ES-I3 (cell line): ENCODE data around the gene SSNA1.

Source experiments
- H3K36me3 ChIP-seq: 2 replicates; pipeline ENCODE4 v1.6.1; 2013; ENCODE audit warnings: mild to moderate bottlenecking, low read length, control low read depth, moderate library complexity; ENCODE audit not compliant: insufficient read depth
- H3K4me1 ChIP-seq: 2 replicates; pipeline ENCODE4 v1.6.1; 2013; ENCODE audit warnings: mild to moderate bottlenecking, control low read depth, low read length; ENCODE audit not compliant: insufficient read depth
- H3K9ac ChIP-seq: 2 replicates; pipeline ENCODE4 v1.6.1; 2013; ENCODE audit warnings: low read depth, mild to moderate bottlenecking, low read length, moderate library complexity
- H3K9me3 ChIP-seq: 2 replicates; pipeline ENCODE4 v1.6.1; 2013; ENCODE audit warnings: mild to moderate bottlenecking, low read length, moderate library complexity; ENCODE audit not compliant: control insufficient read depth, insufficient read depth

The SSNA1 gene

DNA sequence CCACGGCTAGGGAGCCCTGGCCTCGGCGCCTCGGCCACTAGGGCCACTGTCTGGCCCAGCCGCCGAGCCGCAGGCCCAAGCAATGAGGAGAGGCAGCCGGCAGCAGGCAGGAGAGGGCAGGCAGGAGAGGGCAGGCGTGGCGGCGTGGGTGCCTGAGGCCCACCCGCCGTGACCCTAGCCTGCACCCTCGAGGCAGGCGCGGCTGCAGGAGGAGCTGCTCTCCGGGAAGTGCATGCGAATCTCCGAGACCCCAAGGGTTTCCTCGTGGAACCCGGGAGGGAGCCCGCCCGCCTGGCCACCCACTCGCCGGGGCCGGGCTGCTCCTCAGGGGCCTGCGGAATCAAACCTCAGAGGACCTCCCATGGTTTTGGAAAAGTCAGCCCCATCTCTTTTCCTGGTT is 40.2 kb upstream of the SSNA1 start:
- no peaks in the 10 kb centered on the region for H3K36me3 ChIP-seq
- no peaks in the 10 kb centered on the region for H3K9me3 ChIP-seq
- peaks cover 5% of the 10 kb centered on the region; the same call in 1 of the 2 replicates for H3K4me1 ChIP-seq
- no peak overlapping the region for H3K9ac ChIP-seq

DNA sequence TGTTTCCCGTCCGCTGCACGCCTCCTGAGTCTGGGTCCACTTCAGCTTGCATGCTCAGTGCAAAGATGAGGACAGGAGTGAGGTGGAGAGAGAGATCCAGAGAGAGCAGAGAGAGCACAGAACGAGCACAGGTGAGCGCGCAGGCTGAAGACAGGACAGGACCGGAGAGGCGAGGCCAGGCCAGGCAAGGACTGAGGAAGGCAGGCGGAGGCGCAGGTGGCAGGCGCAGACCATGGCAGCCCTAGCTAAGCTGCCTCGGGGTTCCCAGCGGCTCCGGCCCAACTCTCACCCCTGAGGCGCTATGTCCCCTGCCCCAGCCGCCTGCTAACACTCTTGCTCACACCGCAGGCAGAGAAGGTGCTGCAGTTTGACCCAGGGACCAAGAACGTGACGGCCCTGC is 39.8 kb upstream of the SSNA1 start:
- Histone ChIP-seq H3K36me3 (no peaks in the 10 kb centered on the region), H3K9ac (no peak overlapping the region), H3K9me3 (no peaks in the 10 kb centered on the region), H3K4me1 (peaks cover 5% of the 10 kb centered on the region; the same call in 1 of the 2 replicates)

DNA sequence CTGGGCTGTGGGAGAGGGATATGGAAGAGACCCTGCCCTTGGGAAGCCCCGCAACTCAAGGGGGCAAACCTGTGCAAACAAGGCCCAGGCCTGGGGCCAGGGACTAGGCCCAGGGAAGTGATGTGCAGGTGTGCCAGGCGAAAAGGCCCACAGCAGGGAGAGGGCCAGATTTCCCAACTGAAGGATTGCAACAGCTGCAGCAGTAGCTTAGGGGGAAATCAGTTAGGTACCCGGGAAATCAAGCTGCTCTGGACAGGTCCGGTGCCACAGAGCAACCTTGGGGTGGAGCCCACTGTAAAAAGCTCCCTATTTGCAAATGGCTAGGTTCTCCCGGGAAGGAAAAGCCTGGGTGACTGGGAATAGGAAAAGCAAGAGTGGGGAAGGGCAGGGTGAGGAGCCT is 39.1 kb upstream of the SSNA1 start:
- Histone ChIP-seq H3K9me3 (no peaks in the 10 kb centered on the region), H3K4me1 (peaks cover 5% of the 10 kb centered on the region; the same call in 1 of the 2 replicates), H3K36me3 (no peaks in the 10 kb centered on the region), H3K9ac (no peak overlapping the region)

DNA sequence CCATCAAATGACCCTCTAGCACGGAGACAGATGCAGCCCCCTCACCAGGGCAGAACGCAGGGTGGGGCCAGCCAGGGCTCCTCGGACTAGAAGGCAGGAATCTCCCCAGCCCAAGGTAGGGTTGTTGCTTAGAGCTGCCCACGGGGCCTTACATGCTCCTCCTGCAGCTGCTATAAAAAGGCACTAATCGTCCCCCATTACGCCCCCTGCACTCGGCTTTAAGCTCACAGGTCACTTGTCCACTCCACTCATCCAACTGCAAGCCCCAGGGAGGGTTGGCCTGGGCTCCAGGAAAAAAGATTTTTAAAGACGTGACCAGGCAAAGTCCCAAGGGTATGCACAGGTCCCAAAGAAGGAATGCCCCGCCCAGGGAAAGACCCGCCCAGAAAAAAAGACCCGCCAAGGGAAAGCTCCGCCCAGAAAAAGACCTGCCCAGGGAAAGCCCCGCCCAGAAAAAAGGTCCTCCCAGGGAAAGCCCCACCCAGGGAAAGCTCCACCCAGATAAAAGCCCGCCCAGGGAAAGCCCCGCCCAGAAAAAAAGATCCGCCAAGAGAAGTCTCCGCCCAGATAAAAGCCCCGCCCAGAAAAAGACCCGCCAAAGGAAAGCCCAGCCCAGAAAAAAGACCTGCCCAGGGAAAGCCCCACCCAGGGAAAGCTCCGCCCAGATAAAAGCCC is 38.4 kb upstream of the SSNA1 start:
- peak overlapping the region; percentile 38; the same call in 1 of the 2 replicates for H3K9ac ChIP-seq
- peaks cover 5% of the 10 kb centered on the region; the same call in 1 of the 2 replicates for H3K4me1 ChIP-seq
- no peaks in the 10 kb centered on the region for H3K9me3 ChIP-seq
- no peaks in the 10 kb centered on the region for H3K36me3 ChIP-seq

DNA sequence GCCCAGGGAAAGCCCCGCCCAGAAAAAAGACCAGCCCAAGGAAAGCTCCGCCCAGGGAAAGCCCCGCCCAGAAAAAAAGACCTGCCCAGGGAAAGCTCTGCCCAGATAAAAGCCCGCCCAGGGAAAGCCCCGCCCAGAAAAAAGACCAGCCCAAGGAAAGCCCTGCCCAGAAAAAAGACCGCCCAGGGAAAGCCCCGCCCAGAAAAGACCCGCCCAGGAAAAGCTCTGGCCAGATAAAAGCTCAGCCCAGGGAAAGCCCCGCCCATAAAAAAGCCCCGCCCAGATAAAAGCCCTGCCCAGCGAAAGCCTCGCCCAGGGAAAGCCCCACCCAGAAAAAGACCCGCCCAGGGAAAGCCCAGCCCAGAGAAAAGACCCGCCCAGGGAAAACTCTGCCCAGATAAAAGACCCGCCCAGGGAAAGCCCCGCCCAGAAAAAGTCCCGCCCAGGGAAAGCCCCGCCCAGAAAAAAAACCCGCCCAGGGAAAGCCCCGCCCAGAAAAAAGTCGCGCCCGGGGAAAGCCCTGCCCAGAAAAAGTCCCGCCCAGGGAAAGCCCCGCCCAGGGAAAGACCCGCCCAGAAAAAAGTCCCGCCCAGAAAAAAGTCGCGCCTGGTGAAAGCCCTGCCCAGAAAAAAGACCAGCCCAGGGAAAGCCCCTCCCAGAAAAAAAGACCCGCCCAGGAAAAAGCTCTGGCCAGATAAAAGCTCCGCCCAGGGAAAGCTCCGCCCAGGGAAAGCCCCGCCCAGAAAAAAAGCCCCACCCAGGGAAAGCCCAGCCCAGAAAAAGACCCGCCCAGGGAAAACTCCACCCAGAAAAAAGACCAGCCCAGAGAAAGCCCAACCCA is 37.6 kb upstream of the SSNA1 start:
- Histone ChIP-seq H3K36me3 (no peaks in the 10 kb centered on the region), H3K4me1 (peaks cover 5% of the 10 kb centered on the region; the same call in 1 of the 2 replicates), H3K9me3 (no peaks in the 10 kb centered on the region), H3K9ac (no peak overlapping the region)

DNA sequence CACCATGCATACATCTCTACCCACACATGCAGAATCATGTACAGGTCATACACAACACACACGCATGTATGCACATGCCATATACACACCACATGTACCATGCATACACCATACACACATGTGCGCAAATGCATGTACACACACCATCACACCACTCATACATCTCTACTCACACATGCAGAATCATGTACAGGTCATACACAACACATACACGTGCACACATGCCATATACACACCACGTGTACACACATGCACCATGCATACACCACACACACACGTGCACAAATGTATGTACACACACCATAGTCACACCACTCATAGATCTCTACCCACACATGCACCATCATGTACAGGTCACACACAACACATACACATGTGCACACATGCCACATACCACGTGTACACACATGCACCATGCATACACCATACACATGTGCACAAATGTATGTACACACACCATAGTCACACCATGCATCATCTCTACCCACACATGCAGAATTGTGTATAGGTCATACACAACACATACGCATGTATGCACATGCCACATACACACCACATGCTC is 35.6 kb upstream of the SSNA1 start:
- peaks cover 5% of the 10 kb centered on the region; the same call in 1 of the 2 replicates for H3K4me1 ChIP-seq
- H3K36me3 ChIP-seq = no peaks in the 10 kb centered on the region
- no peaks in the 10 kb centered on the region for H3K9me3 ChIP-seq
- no peak overlapping the region for H3K9ac ChIP-seq

DNA sequence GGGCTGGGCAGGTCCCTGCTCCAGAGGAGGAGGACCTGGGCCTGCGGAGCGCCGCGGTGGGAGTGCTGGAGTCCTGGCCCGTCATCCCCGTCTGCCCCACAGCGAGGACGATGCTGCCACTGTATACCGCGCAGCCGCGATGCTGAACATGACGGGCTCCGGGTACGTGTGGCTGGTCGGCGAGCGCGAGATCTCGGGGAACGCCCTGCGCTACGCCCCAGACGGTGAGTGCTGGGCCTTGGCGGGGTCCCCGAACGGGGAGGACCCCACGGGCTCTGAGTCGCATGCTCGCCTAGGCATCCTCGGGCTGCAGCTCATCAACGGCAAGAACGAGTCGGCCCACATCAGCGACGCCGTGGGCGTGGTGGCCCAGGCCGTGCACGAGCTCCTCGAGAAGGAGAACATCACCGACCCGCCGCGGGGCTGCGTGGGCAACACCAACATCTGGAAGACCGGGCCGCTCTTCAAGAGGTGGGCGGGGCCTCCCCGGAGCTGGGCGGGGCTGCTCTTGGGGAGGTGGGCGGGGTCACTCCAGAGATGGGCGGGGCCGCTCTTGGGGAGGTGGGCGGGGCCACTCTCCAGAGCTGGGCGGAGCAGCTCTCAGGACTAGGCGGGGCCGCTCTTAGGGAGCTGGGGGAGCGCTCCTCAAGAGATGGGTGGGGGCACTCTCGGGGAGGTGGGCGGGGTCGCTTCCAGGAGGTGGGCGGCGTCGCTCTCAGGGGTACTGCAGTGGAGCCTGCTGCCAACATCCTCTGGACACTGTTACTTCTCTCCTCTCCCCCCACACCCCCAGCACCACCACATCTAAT is 31.7 kb upstream of the SSNA1 start:
- Histone ChIP-seq H3K9me3 (no peaks in the 10 kb centered on the region), H3K4me1 (no peaks in the 10 kb centered on the region), H3K9ac (peak overlapping the region; percentile 3; the same call in 1 of the 2 replicates), H3K36me3 (no peaks in the 10 kb centered on the region)

DNA sequence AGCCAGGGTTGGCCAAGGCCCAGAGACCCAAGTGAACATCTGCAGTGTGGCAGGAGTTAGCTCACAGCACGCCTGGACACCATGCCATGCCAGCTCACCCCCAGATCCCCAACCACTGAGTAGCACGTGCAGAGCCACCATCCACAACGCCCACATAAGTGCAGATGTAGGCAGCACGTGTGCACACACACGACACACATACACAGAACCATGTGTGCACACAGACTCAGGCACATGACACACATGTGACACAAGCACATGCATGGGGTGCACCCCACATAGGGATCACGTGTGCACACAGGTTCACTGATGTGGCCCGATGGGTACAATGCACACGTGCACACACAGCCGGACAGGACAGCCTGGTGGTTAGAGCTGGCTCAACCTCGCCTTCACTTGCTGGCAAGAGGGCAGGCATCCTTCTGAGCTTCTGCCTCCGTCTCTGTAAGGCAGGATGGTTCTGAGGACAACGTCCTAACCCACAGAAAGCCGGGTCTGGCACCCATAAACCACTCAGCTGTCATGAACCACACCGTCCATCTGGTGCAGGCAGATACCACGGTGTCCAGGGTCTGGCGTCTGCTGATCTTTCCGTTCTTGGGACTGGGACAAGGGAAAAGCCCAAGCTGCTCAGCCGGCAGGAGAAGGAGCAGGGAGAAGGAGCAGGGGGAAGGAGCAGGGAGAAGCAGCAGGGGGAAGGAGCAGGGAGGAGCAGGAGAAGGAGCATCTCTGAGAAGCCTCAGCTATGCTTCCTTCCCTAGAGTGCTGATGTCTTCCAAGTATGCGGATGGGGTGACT is 30.7 kb upstream of the SSNA1 start:
- Histone ChIP-seq H3K9me3 (no peaks in the 10 kb centered on the region), H3K4me1 (no peaks in the 10 kb centered on the region), H3K9ac (no peak overlapping the region), H3K36me3 (no peaks in the 10 kb centered on the region)

DNA sequence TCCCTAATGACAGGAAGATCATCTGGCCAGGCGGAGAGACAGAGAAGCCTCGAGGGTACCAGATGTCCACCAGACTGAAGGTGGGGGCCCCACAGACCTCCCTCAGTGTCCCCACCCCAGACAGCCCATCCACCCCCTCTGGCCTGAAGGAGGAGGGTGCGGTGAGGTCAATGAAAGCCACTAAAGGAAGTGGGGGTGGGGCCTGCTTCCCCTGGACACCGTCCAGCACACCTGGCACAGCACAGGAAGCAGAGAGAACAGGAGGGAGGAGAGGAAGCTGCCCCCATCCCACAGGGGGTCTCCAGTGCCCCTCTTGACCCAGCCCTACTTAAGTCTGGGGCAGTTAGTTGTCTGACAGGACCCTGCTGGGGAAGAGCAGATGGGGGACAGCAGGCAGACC is 29.9 kb upstream of the SSNA1 start:
- Histone ChIP-seq H3K9ac (no peak overlapping the region), H3K9me3 (no peaks in the 10 kb centered on the region), H3K4me1 (no peaks in the 10 kb centered on the region), H3K36me3 (no peaks in the 10 kb centered on the region)

DNA sequence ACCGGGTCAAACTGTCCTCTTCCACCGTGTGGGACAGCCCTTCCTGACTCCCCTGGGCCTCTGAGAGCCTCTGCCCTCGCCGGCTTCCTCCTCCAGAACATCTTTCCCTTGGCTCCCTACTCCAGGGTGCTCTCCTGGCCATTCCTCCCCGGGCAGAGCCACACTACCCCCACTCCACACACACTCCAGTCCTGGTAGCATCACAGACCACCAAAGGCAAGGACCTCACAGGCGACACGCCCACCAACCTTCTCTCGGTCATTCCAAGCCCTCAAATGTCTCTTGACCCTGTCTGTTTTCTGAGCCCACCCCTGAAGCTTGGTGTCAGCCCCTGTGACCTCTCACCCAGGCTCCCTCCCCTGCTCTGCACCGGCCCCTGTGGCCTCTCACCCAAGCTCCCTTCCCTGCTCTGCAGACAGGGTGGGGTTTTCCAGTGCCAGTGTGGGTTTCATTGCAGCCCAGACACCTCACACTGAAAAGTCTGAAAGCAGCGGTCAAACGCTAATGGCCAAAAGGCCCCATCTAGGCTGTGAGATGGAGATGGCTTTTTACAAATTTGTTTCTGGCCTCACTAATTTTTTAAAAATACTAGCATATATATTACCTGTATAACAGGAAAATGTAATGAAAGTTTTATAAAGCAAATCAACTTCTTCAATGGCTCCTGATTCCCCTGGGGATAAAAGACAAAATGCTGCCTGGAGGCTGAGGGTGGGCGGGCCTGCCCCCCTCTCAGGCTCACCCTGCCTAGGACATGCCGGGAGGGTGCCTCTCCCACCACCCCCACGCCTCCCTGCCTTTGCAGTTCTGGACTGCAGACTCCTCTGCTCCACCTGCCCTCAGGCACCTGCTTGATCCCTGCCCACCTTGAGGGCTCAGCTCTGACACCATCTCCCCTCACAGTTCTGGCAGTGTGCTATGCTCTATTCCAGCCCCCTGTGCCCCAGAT is 29.1 kb upstream of the SSNA1 start:
- Histone ChIP-seq H3K9ac (no peak overlapping the region), H3K36me3 (no peaks in the 10 kb centered on the region), H3K9me3 (no peaks in the 10 kb centered on the region), H3K4me1 (no peaks in the 10 kb centered on the region)

DNA sequence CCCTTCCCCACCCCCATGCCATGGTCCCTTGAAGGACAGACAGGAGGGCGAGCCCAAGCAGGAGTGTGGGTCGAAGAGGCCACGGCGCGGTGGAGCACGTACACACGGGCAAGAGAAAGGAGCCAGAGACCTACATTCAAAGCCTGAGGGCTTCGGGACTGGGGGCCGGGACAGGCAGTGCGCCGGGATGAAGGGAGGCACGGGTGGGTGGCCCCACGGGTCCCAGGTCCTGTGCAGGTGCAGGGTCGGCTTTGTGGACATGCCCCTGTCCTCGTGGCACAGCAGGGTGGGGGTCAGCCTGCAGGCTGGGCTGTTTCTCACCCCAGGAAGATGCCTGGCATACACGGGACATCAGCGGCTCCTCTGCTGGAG is 28.4 kb upstream of the SSNA1 start:
- no peaks in the 10 kb centered on the region for H3K36me3 ChIP-seq
- no peak overlapping the region for H3K9ac ChIP-seq
- no peaks in the 10 kb centered on the region for H3K4me1 ChIP-seq
- no peaks in the 10 kb centered on the region for H3K9me3 ChIP-seq

DNA sequence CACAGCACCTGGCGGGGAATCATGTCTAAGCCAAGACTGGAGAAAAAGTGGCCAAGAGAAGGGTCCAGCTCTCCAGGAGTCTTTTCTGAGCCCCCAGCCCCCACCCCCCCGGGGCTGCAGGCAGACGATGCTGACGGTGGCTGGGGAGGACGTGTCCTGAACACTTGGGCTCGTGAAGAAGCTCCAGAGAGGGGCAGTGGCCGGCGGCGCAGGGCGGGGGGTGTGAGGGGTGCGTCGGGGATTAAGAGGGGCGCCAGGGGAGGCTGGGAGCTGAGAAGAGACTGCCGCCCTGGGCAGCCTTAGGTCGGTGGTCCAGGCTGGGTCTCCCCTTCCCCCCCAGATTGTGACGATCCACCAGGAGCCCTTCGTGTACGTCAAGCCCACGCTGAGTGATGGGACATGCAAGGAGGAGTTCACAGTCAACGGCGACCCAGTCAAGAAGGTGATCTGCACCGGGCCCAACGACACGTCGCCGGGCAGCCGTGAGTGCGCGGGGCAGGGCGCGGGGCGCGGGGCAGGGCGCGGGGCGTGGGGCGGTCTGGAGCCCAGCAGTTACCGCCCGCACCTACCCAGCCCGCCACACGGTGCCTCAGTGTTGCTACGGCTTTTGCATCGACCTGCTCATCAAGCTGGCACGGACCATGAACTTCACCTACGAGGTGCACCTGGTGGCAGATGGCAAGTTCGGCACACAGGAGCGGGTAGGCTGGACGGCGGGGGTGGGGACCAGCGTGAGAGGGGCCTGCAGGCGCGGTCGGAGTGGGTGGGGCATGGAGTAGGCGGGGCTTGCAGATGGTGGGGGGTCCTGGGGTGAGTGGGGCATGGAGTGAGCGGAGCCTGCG is 27.5 kb upstream of the SSNA1 start:
- Histone ChIP-seq H3K9ac (no peak overlapping the region), H3K36me3 (no peaks in the 10 kb centered on the region), H3K4me1 (no peaks in the 10 kb centered on the region), H3K9me3 (no peaks in the 10 kb centered on the region)
